NCI-H446 treated with DMSO at 0.1 percent for 48 hours (cell line): Measurements from ENCODE around the gene CHKA.

ENCODE experiments used
- DNase-seq: peaks from one replicate; lab custom pipeline; 2025; lab: John Stamatoyannopoulos, UW

The CHKA gene

GRCh38 chr11:68044145-68044813 is 76.9 kb downstream of the CHKA start:
- no peak for DNase-seq

DNA sequence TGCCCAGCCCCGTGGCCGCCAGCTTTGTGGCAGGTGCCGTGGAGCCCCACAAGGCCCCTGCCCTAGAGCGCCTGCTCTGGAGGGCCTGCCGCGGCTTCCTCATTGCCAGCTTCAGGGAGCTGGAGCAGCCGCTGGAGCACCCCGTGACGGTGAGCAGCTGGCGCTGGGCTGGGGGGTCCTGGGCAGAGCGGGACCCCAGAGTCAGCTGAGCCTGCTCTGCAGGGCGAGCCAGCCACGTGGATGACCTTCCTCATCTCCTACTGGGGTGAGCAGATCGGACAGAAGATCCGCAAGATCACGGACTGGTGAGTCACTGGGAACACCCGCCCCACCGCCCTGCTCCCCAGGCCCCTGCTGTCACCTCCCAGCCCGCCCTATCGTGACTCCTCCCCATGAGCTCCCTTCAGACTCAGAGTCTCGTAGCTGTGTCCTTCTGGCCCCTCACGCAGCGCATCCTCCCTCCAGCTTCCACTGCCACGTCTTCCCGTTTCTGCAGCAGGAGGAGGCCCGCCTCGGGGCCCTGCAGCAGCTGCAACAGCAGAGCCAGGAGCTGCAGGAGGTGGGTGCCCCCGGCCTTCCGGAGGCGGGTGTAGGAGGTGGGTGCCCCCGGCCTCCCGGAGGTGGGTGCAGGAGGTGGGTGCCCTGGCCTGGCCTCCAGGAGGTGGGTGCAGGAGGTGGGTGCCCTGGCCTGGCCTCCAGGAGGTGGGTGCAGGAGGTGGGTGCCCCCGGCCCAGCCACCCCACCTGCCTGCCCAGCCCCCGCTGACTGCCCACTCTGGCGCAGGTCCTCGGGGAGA is 77.6 kb downstream of the CHKA start:
- DNase-seq = no peak

DNA sequence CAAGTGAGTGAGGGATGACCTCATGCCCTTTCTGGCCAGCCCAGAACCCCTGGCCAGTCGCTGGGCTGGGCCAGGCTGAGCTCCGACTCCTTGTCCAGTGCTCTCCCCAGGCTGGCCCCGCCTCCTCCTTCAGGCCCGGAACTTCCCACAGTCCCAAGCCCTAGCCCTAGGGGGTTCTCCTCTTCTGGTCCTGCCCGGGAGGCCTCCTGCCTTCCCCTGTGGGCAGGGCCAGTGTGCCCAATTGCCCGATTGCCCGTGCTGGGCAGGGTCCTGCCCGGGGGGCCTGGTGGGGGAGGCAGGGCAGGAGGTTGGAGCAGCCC is 78.2 kb downstream of the CHKA start:
- DNase-seq = no peak

DNA sequence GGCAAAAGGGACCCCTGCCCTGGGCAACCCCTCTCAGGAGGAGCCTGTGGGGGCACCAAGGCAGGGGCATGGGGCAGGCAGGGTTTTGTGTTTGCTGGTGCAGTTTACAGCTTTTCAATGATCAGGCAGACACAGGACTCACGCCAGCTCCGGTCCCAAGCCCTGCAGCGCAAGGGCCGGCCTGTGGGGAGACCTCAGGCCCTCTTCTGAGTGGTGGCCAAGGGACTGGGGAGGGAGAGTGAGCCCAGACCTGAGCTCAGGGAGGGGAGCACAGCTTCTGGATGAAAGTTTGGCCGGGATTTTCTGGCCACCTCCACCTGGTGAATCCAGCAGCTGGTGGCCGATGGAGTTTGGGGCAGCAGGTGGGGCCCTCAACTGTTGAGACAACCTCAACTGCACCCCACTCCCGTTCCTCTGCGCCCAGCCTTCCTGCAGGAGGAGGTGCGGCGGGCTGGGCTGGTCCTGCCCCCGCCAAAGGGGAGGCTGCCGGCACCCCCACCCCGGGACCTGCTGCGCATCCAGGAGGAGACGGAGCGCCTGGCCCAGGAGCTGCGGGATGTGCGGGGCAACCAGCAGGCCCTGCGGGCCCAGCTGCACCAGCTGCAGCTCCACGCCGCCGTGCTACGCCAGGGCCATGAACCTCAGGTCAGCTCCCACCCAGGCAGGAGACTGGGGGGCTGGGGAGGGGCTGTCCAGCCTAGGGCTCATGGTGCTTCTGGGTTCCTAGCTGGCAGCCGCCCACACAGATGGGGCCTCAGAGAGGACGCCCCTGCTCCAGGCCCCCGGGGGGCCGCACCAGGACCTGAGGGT is 78.8 kb downstream of the CHKA start:
- DNase-seq = no peak

DNA sequence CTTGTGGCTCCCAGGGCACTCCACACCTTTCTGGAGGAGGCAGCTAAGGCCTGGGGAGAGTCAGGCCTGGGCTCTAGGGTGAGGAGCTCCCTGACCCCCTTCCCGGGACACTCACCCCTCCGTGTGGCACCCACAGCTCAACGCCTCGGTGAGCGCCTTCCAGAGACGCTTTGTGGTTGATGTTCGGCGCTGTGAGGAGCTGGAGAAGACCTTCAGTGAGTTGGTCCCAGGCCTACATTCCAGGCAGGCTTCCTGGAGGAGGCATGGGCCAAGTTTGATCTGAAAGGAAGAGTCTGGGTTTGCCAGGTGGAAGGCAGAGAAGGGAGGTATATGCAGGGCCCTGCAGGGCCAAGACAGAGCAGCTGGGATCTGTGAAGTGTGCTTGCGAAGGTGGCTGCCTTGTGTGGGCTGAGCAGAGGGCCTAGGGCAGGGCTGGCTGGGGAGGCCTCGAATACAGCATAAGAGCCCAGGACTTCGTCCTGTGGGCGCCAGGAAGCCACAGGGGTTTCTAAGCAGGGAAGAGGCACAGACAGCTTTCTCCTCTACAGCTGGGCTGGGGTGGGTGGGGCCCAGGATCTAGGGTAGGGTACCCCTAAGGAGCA is 79.5 kb downstream of the CHKA start:
- no peak for DNase-seq

DNA sequence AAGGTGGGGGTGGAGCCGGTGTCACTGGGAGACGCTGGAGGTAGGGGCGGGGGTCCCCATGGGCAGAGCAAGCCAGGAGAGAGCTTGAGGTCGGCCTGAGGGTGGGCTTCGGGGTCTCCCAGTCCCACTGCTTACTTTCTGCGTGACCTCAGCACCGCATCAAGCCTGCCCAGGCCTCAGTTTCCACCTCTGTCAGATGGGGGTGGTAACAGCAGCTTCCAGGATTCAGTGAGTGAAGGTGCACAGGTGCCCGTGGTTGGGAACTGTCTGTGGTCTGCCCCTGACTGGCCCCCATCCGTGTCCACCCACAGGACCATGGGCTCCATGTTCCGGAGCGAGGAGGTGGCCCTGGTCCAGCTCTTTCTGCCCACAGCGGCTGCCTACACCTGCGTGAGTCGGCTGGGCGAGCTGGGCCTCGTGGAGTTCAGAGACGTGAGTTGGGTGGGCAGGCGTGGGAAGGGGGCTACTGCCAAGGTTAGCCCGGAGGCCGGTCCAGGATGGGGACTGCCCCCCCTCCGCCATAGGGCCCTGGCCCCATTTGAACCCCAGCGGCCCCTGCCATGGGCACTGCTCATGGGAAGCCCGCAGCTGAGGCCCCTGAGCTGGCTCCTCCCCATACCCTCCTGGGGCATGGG is 80.1 kb downstream of the CHKA start:
- DNase-seq = no peak

- DNase-seq = no peak
Observed at GRCh38 chr11:68040101-68040956, 80.9 kb downstream of the CHKA start.

GRCh38 chr11:68039526-68040086 is 81.6 kb downstream of the CHKA start:
- no peak for DNase-seq

DNA sequence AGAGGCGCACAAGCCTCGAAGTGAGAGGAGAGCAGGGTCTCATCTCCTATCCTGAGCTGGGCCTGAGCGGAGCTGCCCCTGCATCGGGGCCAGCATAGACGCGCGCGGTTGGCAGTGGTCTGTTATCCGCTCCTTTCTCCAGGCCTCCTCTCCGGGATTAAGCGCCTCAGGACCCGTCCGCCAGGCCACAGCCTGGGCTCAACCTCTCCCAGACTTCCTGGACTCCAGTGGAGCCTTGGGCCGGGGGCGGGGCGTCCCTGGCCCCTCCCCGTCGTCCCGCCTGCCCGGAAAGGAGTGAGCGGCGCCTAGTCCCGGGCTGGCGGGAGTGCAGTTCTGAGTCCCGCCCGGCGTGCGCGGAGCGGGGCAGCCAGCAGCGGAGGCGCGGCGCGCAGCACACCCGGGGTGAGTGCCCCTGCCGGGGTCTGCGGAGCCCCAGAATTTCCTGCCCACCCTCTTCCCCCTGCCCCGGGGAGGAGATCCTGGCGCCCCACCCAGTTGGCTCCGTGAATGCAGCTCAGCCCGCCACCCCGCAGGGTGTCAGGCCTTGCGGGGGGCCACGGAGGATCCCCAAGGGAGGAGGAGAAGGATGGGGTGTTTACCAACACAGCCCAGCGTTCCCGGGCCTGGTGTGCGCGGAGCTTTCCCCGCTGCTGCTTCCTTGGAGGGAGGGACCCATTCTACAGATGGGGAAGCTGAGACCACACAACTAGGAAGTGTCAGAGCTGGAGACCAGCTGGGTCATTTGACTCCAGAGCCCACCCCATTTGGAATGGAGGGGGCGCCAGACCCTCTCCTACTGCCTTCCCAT is 82.3 kb downstream of the CHKA start, which contains the start of gene TCIRG1:
Gene TCIRG1 (plus strand): TSS at position 308 of the 808 bp plus-strand sequence. CDS start 2,247 bp downstream, outside the sequence.
- no peak for DNase-seq

DNA sequence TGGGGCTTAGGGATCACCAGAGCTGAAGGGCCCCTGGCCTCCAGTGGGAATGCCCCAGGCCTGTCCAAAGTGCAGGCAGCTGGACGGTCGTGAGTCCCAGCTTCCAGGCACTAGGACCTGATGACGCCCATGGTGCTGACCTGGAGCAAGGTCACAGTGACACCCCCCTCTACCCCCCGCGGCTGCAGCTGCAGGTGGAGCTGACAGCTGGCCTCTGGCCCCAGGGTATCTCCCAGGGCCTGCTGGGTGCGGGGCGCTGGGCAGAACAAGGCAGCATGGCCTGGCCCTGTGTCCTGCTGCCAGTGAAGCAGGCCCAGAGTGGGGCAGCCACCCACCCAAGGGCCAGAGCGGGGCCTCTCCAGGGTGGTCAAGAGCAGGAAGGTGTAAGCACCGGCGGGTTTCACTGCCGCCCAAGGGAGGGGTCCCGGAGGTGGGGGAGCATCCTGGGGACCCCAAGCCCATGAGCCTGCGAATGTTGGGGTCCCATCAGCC is 82.9 kb downstream of the CHKA start:
- DNase-seq = no peak

DNA sequence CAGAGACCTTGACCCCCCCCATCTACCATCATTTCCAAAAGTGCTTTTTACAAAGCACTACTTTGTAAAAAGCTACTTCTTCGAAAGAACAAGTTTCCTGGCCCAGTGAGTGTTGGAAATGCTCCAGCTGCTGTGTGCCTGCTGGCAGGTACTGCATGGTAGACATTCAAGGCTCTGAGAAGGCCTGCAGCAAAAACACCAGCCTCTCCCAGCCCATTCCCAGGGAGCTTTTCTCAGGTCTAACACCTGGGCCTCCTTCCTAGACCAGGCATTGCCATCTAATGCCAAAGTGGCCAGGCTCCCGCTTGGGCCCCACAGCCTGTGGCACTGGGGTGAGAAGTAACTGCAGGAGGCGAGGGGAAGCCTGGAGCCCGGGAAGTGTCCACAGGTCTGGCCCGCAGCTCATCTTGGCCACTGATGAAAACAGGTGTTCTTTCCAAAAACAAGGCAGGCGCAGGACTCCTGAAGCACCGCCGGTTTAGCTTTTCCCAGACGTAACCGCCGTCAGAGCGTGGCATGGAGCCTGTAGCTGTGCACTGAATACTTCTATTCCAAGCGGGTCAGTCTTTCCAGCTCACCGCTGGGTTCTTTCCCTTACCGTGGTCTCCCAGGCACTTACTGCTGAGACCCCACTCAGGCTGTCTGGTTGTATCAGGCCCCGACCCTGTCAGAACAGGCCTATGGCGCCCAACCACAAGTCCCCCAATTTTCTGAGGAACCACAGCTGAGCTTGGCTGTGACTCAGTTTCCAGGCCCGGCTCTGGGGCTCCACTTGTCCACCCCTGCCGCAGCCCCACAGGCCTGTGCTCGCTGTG is 83.6 kb downstream of the CHKA start:
- no peak for DNase-seq

- no peak for DNase-seq
Observed at GRCh38 chr11:68036717-68037239, 84.4 kb downstream of the CHKA start.

DNA sequence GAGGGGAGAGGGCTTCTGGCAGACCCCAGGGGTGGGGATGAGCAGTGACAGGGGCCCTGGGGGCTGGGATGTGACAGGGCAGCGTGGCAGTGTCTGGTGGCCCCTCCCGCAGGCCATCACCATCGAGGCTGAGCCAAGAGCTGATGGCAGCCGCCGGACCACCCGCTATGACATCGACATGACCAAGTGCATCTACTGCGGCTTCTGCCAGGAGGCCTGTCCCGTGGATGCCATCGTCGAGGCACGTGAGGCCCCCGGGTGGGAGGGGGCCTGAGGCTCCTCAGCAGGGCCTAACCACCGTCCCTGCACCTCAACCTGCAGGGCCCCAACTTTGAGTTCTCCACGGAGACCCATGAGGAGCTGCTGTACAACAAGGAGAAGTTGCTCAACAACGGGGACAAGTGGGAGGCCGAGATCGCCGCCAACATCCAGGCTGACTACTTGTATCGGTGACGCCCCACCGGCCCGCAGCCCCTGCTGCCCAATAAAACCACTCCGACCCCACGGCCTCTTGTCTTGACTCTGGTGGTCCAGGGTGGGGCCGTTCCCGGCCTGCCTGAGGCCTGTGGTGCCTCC is 85.0 kb downstream of the CHKA start:
- DNase-seq = no peak

DNA sequence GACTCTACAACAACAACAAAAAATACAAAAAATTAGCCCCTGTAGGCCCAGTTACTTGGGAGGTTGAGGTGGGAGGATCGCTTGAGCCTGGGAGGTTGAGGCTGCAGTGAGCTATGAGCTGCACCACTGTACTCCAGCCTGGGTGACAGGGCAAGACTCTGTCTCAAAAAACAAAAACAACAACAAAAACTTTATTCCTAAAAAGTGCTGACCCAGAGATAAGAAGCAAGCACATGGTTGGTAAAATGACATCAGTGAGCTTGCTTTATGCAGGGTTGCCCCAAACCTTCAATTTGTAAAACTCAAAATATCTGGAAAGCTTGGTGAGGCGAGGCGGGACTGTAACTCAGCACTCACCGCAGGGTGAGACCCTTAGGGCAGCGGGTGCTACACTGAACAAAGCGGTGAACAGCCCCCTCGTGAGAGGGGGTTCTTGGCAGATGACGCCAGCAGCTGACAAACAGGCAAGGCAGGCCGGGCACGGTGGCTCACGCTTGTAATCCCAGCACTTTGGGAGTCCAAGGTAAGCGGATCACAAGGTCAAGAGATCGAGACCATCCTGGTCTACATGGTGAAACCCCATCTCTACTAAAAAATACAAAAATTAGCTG is 85.8 kb downstream of the CHKA start:
- no peak for DNase-seq

- DNase-seq = no peak
Observed at GRCh38 chr11:68033708-68034045, 87.5 kb downstream of the CHKA start.

DNA sequence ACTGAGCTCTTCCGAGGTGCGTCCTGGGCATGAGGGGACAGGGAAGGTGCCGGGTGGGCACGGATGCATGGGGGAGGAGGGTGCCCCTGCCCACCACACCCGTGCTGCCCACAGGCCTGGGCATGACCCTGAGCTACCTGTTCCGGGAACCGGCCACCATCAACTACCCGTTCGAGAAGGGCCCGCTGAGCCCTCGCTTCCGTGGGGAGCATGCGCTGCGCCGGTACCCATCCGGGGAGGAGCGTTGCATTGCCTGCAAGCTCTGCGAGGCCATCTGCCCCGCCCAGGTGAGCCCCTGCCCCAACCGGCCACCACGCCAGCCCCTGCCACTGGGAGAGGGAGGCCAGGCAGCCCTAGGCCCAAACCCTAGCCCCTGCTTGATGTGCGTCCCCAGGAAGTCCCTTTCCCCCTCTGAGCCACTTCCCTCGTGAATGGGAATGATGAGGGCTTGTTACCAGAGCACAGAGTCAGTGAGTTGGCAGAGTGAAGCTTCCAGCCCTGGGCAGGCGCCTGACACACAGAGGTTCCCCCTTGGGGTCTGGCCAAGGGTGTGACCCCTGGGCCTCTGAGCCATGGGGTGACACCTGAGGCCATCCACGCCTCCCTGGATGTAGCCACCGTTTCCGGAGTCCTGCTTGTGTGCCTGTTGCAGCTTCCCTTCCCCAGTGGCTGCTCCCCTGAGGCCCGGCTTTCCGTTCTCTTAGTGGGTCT is 88.0 kb downstream of the CHKA start:
- no peak for DNase-seq

DNA sequence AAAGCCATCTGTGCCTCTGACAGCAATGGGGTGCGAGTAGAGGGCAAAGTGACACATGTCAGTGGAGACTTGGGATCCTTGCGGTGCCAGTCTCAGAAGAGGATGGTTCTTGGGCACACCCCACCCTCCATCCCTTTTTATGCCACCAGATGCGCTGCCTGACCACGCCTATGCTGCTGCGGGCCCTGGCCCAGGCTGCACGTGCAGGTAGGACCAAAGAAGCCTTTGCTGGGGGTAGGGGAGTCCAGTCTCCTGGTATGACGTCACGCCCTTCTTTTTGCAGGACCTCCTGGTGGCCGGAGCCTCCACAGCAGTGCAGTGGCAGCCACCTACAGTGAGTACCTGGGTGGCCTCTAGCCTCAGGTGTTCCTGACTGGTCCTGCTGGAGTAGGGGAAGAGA is 89.2 kb downstream of the CHKA start:
- no peak for DNase-seq
